ENCODE measurements around the gene CTNNB1.

The CTNNB1 gene

GRCh38 chr3:41222501-41222900 lies 23.2 kb downstream of the CTNNB1 start:
- H3K4me3 ChIP-seq (ENCODE audit: low read depth, low read length): no peak overlapping the region
- no peak for DNase-seq (ENCODE audit: low read depth)
- no peak for TF ChIP-seq CTCF (IDR thresholded peaks at IDR 0.05; ENCODE audit: low read depth, low read length)
- TF ChIP-seq MAX (IDR thresholded peaks at IDR 0.05; ENCODE audit: low read depth, low read length): no peak
- no peak for TF ChIP-seq POLR2A (IDR thresholded peaks at IDR 0.05; ENCODE audit: extremely low read depth, insufficient read length)
- TF ChIP-seq MYC (IDR thresholded peaks at IDR 0.05; ENCODE audit: low read depth, low read length): no peak

GRCh38 chr3:41223078-41223477 lies 23.8 kb downstream of the CTNNB1 start:
- H3K4me3 ChIP-seq (ENCODE audit: low read depth, low read length): no peak overlapping the region
- no peak for DNase-seq (ENCODE audit: low read depth)
- no peak for TF ChIP-seq MAX (IDR thresholded peaks at IDR 0.05; ENCODE audit: low read depth, low read length)
- TF ChIP-seq POLR2A (IDR thresholded peaks at IDR 0.05; ENCODE audit: extremely low read depth, insufficient read length): no peak
- TF ChIP-seq CTCF (IDR thresholded peaks at IDR 0.05; ENCODE audit: low read depth, low read length): no peak
- no peak for TF ChIP-seq MYC (IDR thresholded peaks at IDR 0.05; ENCODE audit: low read depth, low read length)

GRCh38 chr3:41223691-41224090 lies 24.4 kb downstream of the CTNNB1 start:
- TF ChIP-seq MAX (IDR thresholded peaks at IDR 0.05; ENCODE audit: low read depth, low read length) (no peak), CTCF (IDR thresholded peaks at IDR 0.05; ENCODE audit: low read depth, low read length) (no peak), POLR2A (IDR thresholded peaks at IDR 0.05; ENCODE audit: extremely low read depth, insufficient read length) (no peak), MYC (IDR thresholded peaks at IDR 0.05; ENCODE audit: low read depth, low read length) (no peak)
- no peak overlapping the region for H3K4me3 ChIP-seq (ENCODE audit: low read depth, low read length)
- DNase-seq (ENCODE audit: low read depth): no peak

GRCh38 chr3:41224120-41224806 lies 25.0 kb downstream of the CTNNB1 start:
- TF ChIP-seq MYC (IDR thresholded peaks at IDR 0.05; ENCODE audit: low read depth, low read length): no peak
- no peak for TF ChIP-seq POLR2A (IDR thresholded peaks at IDR 0.05; ENCODE audit: extremely low read depth, insufficient read length)
- TF ChIP-seq MAX (IDR thresholded peaks at IDR 0.05; ENCODE audit: low read depth, low read length): no peak
- TF ChIP-seq CTCF (IDR thresholded peaks at IDR 0.05; ENCODE audit: low read depth, low read length): no peak
- no peak overlapping the region for H3K4me3 ChIP-seq (ENCODE audit: low read depth, low read length)
- DNase-seq (ENCODE audit: low read depth): no peak

- no peak for DNase-seq (ENCODE audit: low read depth)
- H3K4me3 ChIP-seq (ENCODE audit: low read depth, low read length): no peak overlapping the region
- no peak for TF ChIP-seq MYC (IDR thresholded peaks at IDR 0.05; ENCODE audit: low read depth, low read length)
- TF ChIP-seq CTCF (IDR thresholded peaks at IDR 0.05; ENCODE audit: low read depth, low read length): no peak
- TF ChIP-seq POLR2A (IDR thresholded peaks at IDR 0.05; ENCODE audit: extremely low read depth, insufficient read length): no peak
- TF ChIP-seq MAX (IDR thresholded peaks at IDR 0.05; ENCODE audit: low read depth, low read length): no peak
Measured at GRCh38 chr3:41234823-41235721, 35.8 kb downstream of the CTNNB1 start.
